GM19023 (cell line): ENCODE results near the gene CXCL1.

Source experiments
- ATAC-seq: cut with Tn5 transposase; IDR thresholded peaks from one replicate; pipeline ENCODE4 v1.9.1; 2021; ENCODE audit warnings: mild to moderate bottlenecking, moderate library complexity; ENCODE audit not compliant: unreplicated experiment

The CXCL1 gene

DNA sequence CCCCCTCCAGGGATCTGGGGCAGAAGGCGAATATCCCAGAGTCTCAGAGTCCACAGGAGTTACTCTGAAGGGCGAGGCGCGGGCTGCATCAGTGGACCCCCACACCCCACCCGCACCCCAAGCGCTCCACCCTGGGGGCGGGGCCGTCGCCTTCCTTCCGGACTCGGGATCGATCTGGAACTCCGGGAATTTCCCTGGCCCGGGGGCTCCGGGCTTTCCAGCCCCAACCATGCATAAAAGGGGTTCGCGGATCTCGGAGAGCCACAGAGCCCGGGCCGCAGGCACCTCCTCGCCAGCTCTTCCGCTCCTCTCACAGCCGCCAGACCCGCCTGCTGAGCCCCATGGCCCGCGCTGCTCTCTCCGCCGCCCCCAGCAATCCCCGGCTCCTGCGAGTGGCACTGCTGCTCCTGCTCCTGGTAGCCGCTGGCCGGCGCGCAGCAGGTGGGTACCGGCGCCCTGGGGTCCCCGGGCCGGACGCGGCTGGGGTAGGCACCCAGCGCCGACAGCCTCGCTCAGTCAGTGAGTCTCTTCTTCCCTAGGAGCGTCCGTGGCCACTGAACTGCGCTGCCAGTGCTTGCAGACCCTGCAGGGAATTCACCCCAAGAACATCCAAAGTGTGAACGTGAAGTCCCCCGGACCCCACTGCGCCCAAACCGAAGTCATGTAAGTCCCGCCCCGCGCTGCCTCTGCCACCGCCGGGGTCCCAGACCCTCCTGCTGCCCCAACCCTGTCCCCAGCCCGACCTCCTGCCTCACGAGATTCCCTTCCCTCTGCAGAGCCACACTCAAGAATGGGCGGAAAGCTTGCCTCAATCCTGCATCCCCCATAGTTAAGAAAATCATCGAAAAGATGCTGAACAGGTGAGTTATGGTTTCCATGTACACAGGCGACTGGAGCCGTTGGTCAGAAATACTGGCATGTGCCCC, at the start of gene CXCL1:
Gene CXCL1 (plus strand): TSS at position 264 of the 926 bp plus-strand sequence. CDS start 78 bp downstream, at position 342.
- ATAC-seq = no peak

DNA sequence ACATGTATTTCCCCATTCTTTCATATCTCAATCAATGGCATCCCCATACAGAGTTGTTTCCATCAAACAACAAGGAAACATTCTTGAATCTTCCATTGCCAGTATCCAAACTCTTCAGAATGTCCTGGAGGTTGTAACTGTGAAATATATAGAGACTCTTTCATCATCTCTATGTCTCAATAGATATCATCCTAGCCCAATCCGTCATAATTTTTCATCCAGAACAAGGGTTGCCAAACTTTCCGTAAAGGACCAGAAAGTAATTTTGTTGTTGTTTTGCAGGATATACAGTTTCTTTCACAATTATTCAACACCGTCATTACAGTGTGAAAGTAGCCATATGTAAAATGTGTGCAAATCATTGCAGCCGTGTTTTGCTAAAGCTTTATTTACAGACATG, 47.9 kb upstream of the CXCL1 start:
- ATAC-seq = no peak

DNA sequence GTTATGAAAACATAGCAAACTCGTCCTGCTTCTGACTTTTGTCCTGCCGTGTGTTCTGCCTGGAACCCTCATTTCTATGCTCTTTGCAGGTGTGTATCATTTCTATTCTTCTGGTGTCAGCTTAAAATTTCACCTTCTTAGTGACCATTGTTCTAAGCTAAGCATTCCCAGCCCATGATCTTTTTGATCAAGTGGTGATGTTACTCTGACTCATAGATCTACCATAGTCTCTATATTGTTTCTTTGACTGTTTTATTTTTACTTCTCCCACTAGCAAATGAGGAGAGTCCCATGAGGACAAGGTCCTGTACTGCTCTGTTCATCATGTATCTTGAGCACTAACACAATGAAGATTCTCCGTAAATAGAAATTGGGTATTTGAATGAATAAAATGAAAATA, 46.8 kb upstream of the CXCL1 start:
- ATAC-seq = no peak

DNA sequence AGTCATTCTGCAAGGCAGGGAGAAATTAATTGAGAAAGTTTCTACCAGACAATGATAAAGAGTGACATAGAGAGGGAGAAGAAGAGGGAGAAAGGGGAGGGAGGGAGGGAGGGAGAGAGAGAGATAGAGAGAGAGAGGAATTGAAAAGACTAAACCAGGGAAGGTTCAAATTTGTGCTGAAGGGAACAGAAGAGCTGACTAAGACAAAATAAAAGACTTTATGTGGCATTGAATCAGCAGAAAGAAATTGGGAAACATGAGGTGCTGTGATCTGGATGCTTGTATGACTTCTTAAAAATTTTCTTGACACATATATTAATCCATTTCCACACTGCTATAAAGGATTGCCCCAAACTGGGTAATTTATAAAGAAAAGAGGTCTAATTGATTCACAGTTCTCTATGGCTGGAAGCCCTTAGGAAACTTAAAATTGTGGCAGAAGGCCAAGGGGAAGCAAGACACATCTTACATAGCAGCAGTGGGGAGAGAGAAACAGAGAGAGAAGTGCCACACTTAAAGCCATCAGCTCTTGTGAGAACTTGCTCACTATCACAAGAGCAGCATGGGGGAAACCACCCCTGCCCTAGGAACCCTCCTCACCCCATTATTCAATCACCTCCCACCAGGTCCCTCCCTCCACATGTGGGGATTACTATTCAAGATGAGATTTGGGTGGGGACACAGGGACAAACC, 46.2 kb upstream of the CXCL1 start:
- ATAC-seq = no peak

DNA sequence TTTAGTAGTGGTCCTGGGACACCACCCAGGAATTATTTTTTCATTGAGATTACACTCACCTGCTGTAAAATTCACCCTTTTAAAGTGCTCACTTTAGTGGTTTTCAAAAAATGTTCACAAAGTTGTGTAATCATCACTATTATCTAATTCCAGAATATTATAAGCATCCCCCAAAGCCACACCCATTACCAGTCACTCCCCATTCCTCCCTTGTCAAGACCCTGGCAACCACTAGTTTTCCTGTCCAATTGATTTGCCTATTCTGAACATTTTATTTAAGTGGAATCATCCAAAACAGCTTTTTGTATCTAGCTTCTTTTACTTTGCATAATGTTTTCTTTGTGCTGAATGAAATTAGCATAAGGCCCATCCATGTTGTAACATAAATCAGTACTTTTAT, 45.4 kb upstream of the CXCL1 start:
- ATAC-seq = no peak

DNA sequence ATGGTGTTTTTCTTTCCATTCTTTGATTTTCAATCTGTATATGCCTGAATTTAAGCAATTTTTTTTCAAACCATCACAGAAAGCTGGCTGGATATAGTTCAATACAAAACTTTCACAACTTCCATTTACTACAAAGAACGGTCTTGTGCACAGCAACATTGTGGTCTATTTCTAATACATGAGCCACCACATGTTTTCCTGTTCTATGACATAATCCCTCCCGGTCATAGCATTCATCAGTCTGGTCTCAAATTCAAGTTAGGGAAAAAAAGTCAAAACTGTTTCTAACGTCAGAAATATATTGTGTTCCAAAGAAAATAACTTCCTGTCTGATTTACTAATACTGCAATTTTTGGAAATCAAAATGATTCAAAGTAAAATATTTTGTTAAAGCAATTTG, 40.2 kb upstream of the CXCL1 start:
- ATAC-seq = no peak

DNA sequence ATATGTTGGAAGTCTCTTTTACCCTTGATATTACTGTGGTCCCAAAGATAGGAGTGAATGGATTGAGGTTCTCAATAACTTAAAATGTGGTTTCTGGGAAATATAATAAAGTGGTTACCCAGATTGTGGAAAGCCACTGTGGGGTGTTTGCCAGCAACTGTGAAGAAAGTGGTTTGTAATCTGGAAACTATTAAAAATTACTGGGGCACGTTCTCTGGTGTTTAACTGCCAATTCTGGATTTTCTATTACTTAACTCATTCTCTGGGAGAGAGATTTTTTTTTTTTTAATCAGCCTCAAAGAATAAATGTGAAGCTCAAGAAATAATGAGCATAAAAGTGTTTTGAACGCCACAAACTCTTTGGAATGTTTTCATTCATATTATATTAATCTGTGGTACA, 37.6 kb upstream of the CXCL1 start:
- ATAC-seq = no peak

DNA sequence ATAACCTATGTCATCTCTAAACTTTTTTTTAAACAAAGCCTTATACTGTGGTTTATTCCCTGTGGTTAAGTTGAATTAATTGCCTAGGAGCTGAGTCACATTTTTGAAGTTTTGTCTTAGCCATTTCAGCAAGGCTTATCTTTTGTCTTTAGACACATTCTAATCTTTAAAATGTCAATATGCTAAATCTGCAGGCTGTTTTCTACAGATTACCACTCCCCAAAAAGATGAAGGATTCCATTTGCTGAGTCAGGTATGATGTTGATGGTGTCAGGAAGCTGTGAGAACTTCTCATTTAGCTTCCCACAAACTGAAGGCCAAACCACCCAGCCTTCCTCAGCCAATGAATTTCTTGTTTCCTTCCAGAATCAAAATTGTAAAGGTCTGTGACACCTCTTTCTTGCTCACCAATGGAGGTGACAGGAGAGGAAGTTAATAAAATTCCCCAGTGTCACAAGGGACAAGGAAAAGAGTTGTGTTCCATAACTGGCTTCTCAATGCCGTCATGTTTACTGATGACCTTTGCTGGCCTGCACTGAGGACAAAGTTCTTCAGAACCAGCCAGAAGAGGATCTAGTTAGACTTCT, 36.4 kb upstream of the CXCL1 start:
- ATAC-seq = no peak

DNA sequence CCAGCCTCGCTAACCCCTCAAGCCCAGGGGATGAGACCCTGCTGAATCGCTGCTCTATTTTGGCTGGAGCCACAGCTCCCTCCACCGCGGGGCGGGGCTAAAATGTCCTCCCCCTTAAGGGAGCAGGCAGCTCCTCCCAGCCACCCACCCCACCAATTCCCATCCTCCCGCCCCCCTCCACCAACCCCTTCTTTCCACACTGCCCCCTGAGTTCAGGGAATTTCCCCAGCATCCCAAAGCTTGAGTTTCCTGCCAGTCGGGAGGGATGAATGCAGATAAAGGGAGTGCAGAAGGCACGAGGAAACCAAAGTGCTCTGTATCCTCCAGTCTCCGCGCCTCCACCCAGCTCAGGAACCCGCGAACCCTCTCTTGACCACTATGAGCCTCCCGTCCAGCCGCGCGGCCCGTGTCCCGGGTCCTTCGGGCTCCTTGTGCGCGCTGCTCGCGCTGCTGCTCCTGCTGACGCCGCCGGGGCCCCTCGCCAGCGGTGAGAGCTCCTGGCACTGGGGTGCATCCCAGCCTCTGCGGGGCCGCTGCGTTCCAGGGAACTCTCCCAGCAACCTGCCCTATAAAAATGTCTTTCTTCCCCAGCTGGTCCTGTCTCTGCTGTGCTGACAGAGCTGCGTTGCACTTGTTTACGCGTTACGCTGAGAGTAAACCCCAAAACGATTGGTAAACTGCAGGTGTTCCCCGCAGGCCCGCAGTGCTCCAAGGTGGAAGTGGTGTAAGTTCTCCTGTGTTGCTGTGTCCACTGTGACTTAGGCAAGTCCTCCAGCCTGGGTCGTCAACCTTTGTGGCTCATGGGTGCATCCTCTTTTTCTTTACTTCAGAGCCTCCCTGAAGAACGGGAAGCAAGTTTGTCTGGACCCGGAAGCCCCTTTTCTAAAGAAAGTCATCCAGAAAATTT, 32.6 kb upstream of the CXCL1 start, which contains the start of gene CXCL6:
Gene CXCL6 (plus strand): TSS at position 306 of the 907 bp plus-strand sequence. CDS start 73 bp downstream, at position 379.
- ATAC-seq = no peak

DNA sequence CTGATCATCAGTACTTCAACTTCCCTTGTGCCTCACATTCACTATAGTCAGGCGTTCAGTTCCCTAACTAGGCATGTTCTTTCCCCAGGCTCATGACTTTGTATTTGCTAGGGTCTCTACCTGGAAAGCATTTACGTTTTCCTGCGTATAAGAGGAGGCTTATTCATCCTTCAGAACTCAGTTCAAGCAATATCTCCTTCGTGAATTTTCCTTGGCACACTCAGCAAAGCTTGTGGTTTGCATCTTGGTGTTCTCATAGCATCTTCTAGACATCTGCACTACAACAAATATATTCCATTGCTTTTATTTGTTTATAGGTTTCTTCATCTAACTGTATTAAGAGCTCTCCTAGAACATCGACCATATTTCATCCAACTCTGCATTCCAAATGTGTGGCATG, 30.1 kb upstream of the CXCL1 start:
- ATAC-seq = no peak

DNA sequence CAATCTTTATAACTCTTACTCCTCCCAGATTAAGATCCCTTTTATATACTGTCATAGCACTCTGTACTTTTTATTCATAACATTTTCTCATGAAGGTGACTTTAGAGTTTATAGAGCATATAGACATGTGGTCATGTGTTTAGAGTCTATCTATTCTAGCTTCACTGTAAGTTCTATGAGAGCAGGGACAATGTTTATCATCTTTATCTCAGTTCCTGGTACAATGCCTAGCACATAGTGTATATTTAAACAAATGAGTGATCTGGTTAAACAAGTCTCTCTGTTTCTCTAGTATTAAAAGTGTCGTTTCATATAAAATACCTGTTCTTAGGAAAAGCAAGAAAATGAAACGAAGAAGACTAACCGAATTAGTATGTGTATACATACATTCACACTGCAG, 29.5 kb upstream of the CXCL1 start:
- no peak for ATAC-seq

DNA sequence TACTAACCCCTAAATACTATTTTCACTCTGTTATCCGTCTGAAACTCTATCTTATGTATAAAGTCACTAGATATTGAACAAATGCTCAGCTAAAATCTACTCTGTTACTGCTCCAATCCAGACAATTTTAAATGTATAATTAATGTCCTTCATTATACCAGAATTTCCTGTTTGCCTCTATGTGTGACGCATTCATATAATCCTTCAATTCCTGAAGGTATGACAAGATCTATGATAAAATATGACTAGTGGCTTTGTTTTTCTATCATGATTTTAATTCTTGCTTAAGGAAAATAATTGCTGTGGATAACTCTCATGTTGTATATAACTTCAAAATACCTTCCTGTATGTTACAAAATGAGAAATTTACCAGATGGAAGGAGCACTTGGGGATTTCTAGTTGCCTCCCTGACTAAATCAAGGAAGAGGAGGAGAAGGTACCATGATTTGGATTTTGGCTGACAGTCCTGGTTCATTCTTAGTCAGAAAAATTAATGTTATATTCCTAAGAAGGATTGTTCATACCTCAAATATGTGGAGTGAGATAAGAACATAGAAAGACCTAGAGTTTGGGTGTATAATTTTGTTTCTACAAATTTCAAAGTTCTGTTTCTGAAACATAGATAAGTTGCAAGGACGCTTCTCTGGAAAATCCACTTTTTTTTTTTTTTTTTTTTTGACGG, 27.8 kb upstream of the CXCL1 start:
- ATAC-seq = no peak

DNA sequence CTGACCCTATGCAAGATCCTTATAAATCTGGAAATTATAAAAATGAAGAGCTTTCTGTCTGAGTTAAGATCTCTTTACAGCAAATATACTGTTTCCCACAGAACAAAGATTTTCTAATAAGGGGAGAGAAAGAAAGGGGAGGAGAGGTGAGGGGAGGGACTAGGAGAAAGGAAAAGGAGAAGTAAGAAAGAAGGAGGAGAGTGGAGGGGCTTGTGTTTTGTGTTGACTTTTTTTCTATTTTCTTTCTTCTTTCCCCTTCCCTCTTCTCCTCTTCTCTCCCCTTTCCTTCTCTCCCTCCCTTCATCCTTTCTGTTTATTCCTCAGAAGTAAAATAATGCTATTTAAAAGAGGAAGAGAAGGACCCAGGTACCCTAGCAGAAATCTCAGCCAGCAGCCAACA, 26.5 kb upstream of the CXCL1 start:
- no peak for ATAC-seq

DNA sequence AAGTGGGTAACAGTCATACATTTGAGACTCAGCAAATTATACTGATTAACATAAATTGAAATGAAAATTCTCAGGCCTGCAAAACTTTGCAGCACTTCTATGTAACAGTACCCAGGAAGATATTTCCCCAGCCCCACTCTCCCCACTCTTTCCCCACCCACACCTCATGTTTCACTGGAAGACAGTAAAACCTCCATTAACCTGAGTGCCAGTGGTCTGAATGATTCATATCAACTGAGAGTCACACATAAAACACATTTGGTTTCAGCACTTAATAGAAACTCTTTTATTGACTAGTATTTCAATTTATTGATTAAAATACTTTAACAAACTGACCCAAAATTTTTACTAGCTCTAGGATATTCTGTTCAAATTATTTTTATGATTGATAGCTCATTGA, 25.8 kb upstream of the CXCL1 start:
- ATAC-seq = no peak

DNA sequence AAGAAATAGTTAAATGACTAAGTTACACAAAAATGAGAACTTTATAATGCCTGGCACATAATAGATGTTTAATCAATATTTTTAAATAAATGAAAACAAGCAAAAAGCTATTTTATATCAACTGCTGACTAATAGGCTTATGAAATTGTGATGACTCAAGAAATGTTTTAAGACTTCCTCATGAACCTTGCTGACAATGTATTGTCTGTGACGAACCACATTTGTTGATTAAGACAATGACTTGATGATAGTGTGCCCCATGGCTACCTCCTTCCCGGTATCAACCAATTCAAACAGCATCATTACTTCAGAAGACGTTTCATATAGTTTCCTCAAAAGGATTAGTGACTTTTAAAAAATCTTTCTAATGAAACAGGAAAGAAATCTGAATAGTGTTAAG, 24.8 kb upstream of the CXCL1 start:
- ATAC-seq = no peak

DNA sequence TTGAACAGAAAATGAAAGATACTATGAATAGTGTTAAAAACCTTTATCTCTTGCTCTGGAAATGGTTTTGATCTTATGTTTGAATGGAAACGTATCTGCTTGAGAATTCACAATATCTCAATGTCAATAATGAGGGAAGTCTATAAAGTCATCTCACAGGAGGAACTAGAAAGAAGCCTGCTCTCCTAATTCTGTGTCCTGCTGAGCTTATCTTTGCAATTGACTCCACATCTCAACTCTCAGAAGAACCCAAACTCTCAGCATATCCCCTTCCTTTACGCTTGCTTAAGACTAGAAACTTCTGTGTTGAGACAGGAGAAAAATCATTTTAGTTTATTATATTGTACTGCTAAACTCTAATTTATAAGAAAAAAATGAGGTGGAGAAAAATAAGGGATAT, 24.4 kb upstream of the CXCL1 start:
- ATAC-seq = no peak

DNA sequence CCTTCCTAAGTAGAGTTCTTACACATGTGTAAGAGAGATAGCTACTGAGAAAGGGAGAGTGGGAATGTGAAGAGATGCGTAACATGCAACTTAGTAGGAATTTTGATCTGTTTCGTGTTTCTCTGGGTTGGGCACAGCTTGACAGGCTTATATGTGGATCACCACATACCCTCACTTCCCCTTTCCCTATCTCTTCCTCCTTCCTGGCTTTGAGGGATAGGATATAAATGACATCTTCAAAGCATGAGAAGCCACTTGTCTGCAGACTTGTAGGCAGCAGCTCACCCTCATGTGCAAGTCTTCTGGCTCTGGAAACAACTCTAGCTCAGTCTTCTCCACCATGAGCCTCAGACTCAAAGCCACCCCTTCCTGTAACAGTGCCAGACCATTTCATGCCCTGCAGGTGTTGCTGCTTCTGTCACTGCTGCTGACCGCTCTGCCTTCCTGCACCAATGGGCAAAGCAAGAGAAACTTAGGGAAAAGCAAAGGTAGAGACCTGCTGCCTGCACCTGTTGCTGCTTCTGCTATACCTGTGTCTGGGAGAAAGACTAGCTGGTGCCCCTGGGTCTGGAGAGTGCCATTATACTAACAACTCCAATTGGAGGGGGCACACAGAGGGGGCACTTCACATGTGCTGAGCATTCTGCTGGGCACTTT, 21.5 kb upstream of the CXCL1 start:
- ATAC-seq = no peak

DNA sequence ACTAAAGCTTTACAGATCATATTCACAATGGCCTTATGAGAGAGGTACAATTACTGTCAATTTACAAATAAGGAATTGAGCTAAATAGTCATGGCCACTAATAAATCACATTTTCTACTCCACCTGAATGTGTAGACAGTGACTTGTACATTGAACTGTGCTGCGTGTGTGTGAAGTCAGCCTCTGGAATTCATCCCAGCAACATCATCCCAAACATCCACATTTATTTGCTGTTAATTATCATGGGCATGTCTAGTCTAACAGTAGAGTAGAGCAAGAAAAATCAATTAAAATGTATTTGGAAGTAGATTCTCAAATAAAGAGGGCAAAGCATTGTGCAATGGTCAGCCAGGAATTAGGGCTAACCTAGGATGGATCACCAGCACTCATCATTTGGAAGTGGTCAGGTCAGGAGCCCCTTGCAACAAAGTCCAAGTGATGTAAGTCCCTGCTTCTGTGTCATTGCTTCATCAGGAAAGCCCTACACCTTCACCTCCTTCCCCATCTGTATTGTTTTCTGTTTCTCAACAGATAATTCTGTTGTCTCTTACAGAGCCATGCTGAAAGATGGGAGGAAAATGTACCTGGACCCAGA, 20.9 kb upstream of the CXCL1 start:
- no peak for ATAC-seq

DNA sequence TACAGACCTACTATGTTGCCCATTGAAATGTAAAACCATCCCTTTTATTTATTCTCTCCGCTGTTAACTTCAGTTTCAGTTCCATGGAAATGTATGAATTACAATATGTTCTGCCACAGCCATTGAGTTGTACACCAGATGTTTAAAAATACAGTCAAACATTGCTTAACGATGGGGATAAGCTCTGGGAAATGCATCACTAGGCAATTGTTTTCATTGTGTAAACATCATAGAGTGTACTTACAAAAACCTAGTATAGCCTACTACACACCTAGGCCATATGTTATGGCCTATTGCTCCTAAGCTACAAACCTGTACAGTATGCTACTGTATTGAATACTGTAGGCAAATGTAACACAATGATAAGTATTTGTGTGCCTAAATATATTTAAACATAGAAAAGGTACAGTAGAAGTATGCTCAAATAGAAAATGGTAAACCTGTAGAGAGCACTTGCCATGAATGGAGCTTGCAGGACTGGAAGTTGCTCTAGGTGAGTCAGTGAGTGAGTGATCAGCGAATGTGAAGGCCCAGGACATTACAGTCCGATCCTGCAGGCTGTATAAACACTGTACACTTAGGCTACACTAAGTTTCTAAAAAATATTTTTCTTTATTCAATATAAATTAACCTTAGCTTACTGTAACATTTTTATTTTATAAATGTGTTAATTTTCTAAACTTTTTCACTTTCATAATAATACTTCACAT, 18.8 kb upstream of the CXCL1 start:
- ATAC-seq = no peak
